HG03066 (cell line): ENCODE results near the gene THBD.

Experiments used
- ATAC-seq: cut with Tn5 transposase; IDR thresholded peaks from one replicate; pipeline ENCODE4 v1.9.1; 2021; ENCODE audit warnings: low read depth; ENCODE audit not compliant: unreplicated experiment

Gene THBD

GRCh38 chr20:23063168-23063567 lies 13.7 kb upstream of the THBD start:
- no peak for ATAC-seq

GRCh38 chr20:23062632-23063031 lies 13.2 kb upstream of the THBD start:
- no peak for ATAC-seq

GRCh38 chr20:23061734-23062561 lies 12.5 kb upstream of the THBD start:
- ATAC-seq = no peak

GRCh38 chr20:23061262-23061661 lies 11.8 kb upstream of the THBD start:
- ATAC-seq = no peak

- no peak for ATAC-seq
These were observed 11.2 kb upstream of the THBD start for GRCh38 chr20:23060629-23061028.

GRCh38 chr20:23059846-23060245 lies 10.4 kb upstream of the THBD start:
- no peak for ATAC-seq

GRCh38 chr20:23059001-23059400 lies 9.5 kb upstream of the THBD start:
- ATAC-seq = no peak

GRCh38 chr20:23058240-23058639 lies 8.8 kb upstream of the THBD start:
- no peak for ATAC-seq

- no peak for ATAC-seq
These were observed 3.4 kb upstream of the THBD start for GRCh38 chr20:23052904-23053303.

GRCh38 chr20:23050847-23051627 lies 1.6 kb upstream of the THBD start:
- no peak for ATAC-seq

- ATAC-seq = no peak
These were observed 785 bp upstream of the THBD start for GRCh38 chr20:23050076-23050838.

- no peak for ATAC-seq
These were observed 930 bp downstream of the THBD start for GRCh38 chr20:23048283-23049200.

- no peak for ATAC-seq
These were observed 1.7 kb downstream of the THBD start for GRCh38 chr20:23047738-23048214.

- ATAC-seq = no peak
These were observed 2.3 kb downstream of the THBD start for GRCh38 chr20:23047001-23047737.

- no peak for ATAC-seq
These were observed 3.0 kb downstream of the THBD start for GRCh38 chr20:23046431-23046830.

- no peak for ATAC-seq
These were observed 6.1 kb downstream of the THBD start for GRCh38 chr20:23043376-23043775.

- ATAC-seq = no peak
These were observed 7.2 kb downstream of the THBD start for GRCh38 chr20:23042270-23042669.

- no peak for ATAC-seq
These were observed 9.5 kb downstream of the THBD start for GRCh38 chr20:23039885-23040508.
